Measurements from ENCODE around the gene SPRY2. TPM values are rescaled to one million over a fixed set of nuclear protein-coding genes. Genes with fewer than 3 reads are reported as not detected.

Gene SPRY2
- total RNA-seq, 1 experiment from 2014 or later: 6.6 TPM

- DNase-seq (ENCODE audit: low read depth): no peak
These were observed 27.2 kb downstream of the SPRY2 start for GRCh38 chr13:80313668-80314256.

- no peak for DNase-seq (ENCODE audit: low read depth)
These were observed 28.0 kb downstream of the SPRY2 start for GRCh38 chr13:80312967-80313366.

- no peak for DNase-seq (ENCODE audit: low read depth)
These were observed 28.8 kb downstream of the SPRY2 start for GRCh38 chr13:80312012-80312704.

- DNase-seq (ENCODE audit: low read depth): no peak
These were observed 31.0 kb downstream of the SPRY2 start for GRCh38 chr13:80309926-80310325.

GRCh38 chr13:80307401-80307987 is 33.4 kb downstream of the SPRY2 start:
- no peak for DNase-seq (ENCODE audit: low read depth)

- DNase-seq (ENCODE audit: low read depth): no peak
These were observed 34.5 kb downstream of the SPRY2 start for GRCh38 chr13:80306337-80306972.

GRCh38 chr13:80305737-80306136 is 35.2 kb downstream of the SPRY2 start:
- no peak for DNase-seq (ENCODE audit: low read depth)

GRCh38 chr13:80303225-80303811 is 37.6 kb downstream of the SPRY2 start:
- DNase-seq (ENCODE audit: low read depth): no peak

- no peak for DNase-seq (ENCODE audit: low read depth)
These were observed 41.9 kb downstream of the SPRY2 start for GRCh38 chr13:80299046-80299445.

- DNase-seq (ENCODE audit: low read depth): no peak
These were observed 43.4 kb downstream of the SPRY2 start for GRCh38 chr13:80297503-80297902.

GRCh38 chr13:80297094-80297493 is 43.8 kb downstream of the SPRY2 start:
- DNase-seq (ENCODE audit: low read depth): no peak

- no peak for DNase-seq (ENCODE audit: low read depth)
These were observed 44.3 kb downstream of the SPRY2 start for GRCh38 chr13:80296638-80297037.

GRCh38 chr13:80290591-80290990 is 50.3 kb downstream of the SPRY2 start:
- no peak for DNase-seq (ENCODE audit: low read depth)
